K562 (cell line): Measurements from ENCODE around the gene TMEM88. TPM values are rescaled to one million over a fixed set of nuclear protein-coding genes. Genes with fewer than 3 reads are reported as not detected.

Experiments
- DPF2 ChIP-seq: fragments of 450-650 bp; IDR thresholded peaks from 2 replicates; pipeline ENCODE4 v1.6.1; 2016
- EWSR1 ChIP-seq: fragments of 450-650 bp; IDR thresholded peaks from 2 replicates; pipeline ENCODE4 v1.6.1; 2018; ENCODE audit warnings: borderline replicate concordance, mild to moderate bottlenecking, low read depth, moderate library complexity; ENCODE audit not compliant: partially characterized antibody
- HNRNPLL ChIP-seq: fragments of 200-400 bp; formaldehyde crosslinking; IDR thresholded peaks from 2 replicates; pipeline ENCODE4 v1.6.1; 2017; ENCODE audit warnings: low read length, low read depth, mild to moderate bottlenecking; ENCODE audit not compliant: poor library complexity, severe bottlenecking
- MEF2D ChIP-seq: conservative IDR thresholded peaks from 2 replicates; pipeline ENCODE4 v1.6.1; 2016; ENCODE audit warnings: low read depth, missing genetic modification characterization, missing compliant biosample characterization
- PML ChIP-seq: IDR thresholded peaks from 2 replicates; pipeline ENCODE4 v1.6.1; 2012; ENCODE audit warnings: low read length, inconsistent platforms
- POLR2H ChIP-seq: IDR thresholded peaks from 2 replicates; pipeline ENCODE4 v1.6.1; 2016; ENCODE audit warnings: missing genetic modification characterization, low read depth, mild to moderate bottlenecking, control low read depth, missing compliant biosample characterization, moderate library complexity
- POU5F1 ChIP-seq: fragments of 150-350 bp; IDR thresholded peaks from 2 replicates; pipeline ENCODE4 v1.6.1; 2014; ENCODE audit warnings: borderline replicate concordance, low read length, low read depth, mild to moderate bottlenecking; ENCODE audit not compliant: partially characterized antibody
- RBBP5 ChIP-seq: fragments of 200-600 bp; sonication (generic); IDR thresholded peaks from 2 replicates; pipeline ENCODE4 v1.6.1; 2012; ENCODE audit warnings: borderline replicate concordance, mild to moderate bottlenecking, low read length, control low read depth, inconsistent platforms; ENCODE audit not compliant: insufficient read depth, poor library complexity, severe bottlenecking
- RBM15 ChIP-seq: fragments of 200-400 bp; formaldehyde crosslinking; IDR thresholded peaks from 2 replicates; pipeline ENCODE4 v1.6.1; 2018; ENCODE audit warnings: mild to moderate bottlenecking, low read length, moderate library complexity; ENCODE audit not compliant: insufficient read depth
- SRF ChIP-seq, 2 experiments: fragments of 250-450, 450-650 bp in 1 of 2; sonication (Bioruptor Pico) in 1 of 2; sonication (generic) in 1 of 2; formaldehyde crosslinking; IDR thresholded peaks; 2 replicates each; pipeline versions ENCODE4 v1.5.0 to v1.5.1; 2020 to 2022; ENCODE audit warnings: mild to moderate bottlenecking in 1 of 2, missing genetic modification reagents in 1 of 2
- TAL1 ChIP-seq: fragments of 450-650 bp; IDR thresholded peaks from 2 replicates; pipeline ENCODE4 v1.6.1; 2016; ENCODE audit warnings: mild to moderate bottlenecking
- ZNF224 ChIP-seq: sonication (generic); formaldehyde crosslinking; IDR thresholded peaks from 2 replicates; pipeline ENCODE4 v1.8.0; 2022; ENCODE audit warnings: mild to moderate bottlenecking, missing genetic modification reagents
- ZNF354B ChIP-seq: fragments of 250-450 bp; sonication (Bioruptor Pico); IDR thresholded peaks from 2 replicates; pipeline ENCODE4 v1.4.0; 2020
- ZNF707 ChIP-seq: fragments of 250-450 bp; sonication (Bioruptor Pico); conservative IDR thresholded peaks from 2 replicates; pipeline ENCODE4 v1.8.0; 2022; ENCODE audit warnings: inconsistent platforms, mild to moderate bottlenecking, moderate library complexity
- ZNF717 ChIP-seq: fragments of 250-450 bp; sonication (Bioruptor Pico); IDR thresholded peaks from 2 replicates; pipeline ENCODE4 v1.5.0; 2021
- ZSCAN32 ChIP-seq: fragments of 450-650 bp; formaldehyde crosslinking; IDR thresholded peaks from 2 replicates; pipeline ENCODE4 v1.4.0; 2020; ENCODE audit warnings: mild to moderate bottlenecking, moderate library complexity
- polyA plus RNA-seq, 8 experiments: library from polyadenylated mRNA; depleted of rRNA in 4 of 8; stranded (reverse) in 5 of 8; unstranded in 3 of 8; fragments of >200 nt; fragmentation: Nextera tagmentation in 2 of 8; fragmentation: Illumina TruSeq in 1 of 8; extraction: Ambion mirVana in 2 of 8; extraction: Trizol in 1 of 8; gene quantifications; 2 replicates each; pipeline versions ENCODE4 v1.2.1 to v1.2.3, GENCODE V29; 2011 to 2014; ENCODE audit warnings: inconsistent platforms in 1 of 8, missing spikeins in 1 of 8
- total RNA-seq, 7 experiments: library from RNA; depleted of rRNA in 6 of 7; stranded (reverse); fragments of >200 nt in 6 of 7; fragmentation: Illumina TruSeq in 2 of 7; extraction: Trizol in 2 of 7; gene quantifications; 2 replicates each; pipeline versions ENCODE4 v1.2.1 to v1.2.3, GENCODE V29; 2011 to 2021; ENCODE audit warnings: low replicate concordance in 1 of 7
- TF ChIP-seq, protein P1 (sequence below): fragments of 450-650 bp; IDR thresholded peaks from 2 replicates; pipeline ENCODE4 v1.6.1; 2016; ENCODE audit warnings: mild to moderate bottlenecking
- TF ChIP-seq, protein P2 (sequence below): fragments of 450-650 bp; IDR thresholded peaks from 2 replicates; pipeline ENCODE4 v1.6.1; 2018; ENCODE audit warnings: mild to moderate bottlenecking, low read depth; ENCODE audit not compliant: partially characterized antibody
- TF ChIP-seq, protein P3 (sequence below): conservative IDR thresholded peaks from 2 replicates; pipeline ENCODE4 v1.6.1; 2011; ENCODE audit warnings: low read depth, mild to moderate bottlenecking, low read length; ENCODE audit not compliant: control insufficient read depth
- TF ChIP-seq, protein P4 (sequence below): fragments of 450-650 bp; formaldehyde crosslinking; IDR thresholded peaks from 2 replicates; pipeline ENCODE4 v1.4.0; 2020; ENCODE audit warnings: mild to moderate bottlenecking

TMEM88 gene
- total and polyA plus RNA-seq, 9 of the 15 experiments (the other 6 are each of a cell fraction or from before 2014, with no cell fraction given) = 0.10 to 1.4 (median 0.36) TPM; not detected in 3

DNA sequence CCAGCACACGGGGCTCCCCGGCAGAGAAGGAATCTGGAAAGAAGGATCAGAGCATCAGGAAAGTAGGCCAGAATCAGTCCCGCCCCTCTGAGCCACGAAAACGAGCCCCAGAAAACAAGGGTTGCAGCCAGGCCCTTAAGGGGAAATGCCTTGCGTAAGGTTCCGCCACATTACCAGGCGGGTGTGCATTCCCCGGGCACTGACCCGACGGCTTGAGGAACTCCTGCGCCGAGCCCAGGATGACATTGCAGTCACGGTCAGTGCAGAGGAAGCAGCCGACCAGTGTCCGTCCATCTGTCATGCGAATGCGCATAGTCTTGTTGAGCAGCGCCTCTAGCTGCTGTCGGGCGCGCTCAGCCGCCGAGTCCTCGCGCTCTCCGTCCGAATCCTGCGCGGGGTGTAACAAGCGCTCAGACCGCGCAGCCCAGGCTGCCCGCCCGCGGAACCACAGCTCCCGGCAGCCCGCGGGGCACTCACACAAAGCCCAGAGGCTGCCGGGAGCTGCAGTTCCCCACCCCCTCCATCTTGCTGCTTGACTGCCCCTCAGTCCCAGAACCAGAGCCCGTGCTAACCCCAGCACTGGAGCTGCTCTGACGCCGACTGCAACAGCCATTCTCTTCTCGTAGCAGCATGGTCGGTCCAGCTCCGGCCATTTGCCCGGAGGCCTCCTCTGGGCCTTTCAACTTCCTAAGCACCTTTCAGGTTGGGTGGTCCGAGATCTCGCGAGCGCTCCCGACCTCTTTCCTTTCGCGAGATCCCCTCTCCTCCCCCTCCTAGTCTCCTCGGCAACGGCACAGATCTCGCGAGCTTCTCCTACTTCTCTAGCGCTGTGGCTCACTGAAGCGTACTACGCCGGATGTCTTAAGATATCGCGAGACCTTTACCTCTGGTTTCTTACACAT, 2.2 kb downstream of the TMEM88 start, which contains the start of gene NAA38 (continued):
- TF ChIP-seq RBM15 (no peak), POU5F1 (peak; percentile 68), POLR2H (no peak; the same call in 1 of the 2 replicates), PML (no peak; the same call in 1 of the 2 replicates), ZNF224 (no peak), ZNF354B (CRISPR knock-in tag) (no peak), DPF2 (peak; percentile 48; the same call in 1 of the 2 replicates), TAL1 (no peak), SRF (CRISPR knock-in tag; IDR thresholded peaks at IDR 0.05) (no peak; a peak in 1 of 4 replicates), ZSCAN32 (CRISPR knock-in tag) (no peak), ZNF707 (CRISPR knock-in tag) (no peak), HNRNPLL (peak; percentile 83), RBBP5 (no peak), ZNF717 (CRISPR knock-in tag) (no peak), MEF2D (no peak), EWSR1 (no peak)
- TF ChIP-seq, protein P1, sequence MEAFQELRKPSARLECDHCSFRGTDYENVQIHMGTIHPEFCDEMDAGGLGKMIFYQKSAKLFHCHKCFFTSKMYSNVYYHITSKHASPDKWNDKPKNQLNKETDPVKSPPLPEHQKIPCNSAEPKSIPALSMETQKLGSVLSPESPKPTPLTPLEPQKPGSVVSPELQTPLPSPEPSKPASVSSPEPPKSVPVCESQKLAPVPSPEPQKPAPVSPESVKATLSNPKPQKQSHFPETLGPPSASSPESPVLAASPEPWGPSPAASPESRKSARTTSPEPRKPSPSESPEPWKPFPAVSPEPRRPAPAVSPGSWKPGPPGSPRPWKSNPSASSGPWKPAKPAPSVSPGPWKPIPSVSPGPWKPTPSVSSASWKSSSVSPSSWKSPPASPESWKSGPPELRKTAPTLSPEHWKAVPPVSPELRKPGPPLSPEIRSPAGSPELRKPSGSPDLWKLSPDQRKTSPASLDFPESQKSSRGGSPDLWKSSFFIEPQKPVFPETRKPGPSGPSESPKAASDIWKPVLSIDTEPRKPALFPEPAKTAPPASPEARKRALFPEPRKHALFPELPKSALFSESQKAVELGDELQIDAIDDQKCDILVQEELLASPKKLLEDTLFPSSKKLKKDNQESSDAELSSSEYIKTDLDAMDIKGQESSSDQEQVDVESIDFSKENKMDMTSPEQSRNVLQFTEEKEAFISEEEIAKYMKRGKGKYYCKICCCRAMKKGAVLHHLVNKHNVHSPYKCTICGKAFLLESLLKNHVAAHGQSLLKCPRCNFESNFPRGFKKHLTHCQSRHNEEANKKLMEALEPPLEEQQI = no peak
- TF ChIP-seq, protein P2, sequence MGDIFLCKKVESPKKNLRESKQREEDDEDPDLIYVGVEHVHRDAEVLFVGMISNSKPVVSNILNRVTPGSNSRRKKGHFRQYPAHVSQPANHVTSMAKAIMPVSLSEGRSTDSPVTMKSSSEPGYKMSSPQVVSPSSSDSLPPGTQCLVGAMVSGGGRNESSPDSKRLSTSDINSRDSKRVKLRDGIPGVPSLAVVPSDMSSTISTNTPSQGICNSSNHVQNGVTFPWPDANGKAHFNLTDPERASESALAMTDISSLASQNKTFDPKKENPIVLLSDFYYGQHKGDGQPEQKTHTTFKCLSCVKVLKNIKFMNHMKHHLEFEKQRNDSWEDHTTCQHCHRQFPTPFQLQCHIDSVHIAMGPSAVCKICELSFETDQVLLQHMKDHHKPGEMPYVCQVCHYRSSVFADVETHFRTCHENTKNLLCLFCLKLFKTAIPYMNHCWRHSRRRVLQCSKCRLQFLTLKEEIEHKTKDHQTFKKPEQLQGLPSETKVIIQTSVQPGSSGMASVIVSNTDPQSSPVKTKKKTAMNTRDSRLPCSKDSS = no peak
- TF ChIP-seq, protein P3, sequence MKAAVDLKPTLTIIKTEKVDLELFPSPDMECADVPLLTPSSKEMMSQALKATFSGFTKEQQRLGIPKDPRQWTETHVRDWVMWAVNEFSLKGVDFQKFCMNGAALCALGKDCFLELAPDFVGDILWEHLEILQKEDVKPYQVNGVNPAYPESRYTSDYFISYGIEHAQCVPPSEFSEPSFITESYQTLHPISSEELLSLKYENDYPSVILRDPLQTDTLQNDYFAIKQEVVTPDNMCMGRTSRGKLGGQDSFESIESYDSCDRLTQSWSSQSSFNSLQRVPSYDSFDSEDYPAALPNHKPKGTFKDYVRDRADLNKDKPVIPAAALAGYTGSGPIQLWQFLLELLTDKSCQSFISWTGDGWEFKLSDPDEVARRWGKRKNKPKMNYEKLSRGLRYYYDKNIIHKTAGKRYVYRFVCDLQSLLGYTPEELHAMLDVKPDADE = peak; percentile 95
- TF ChIP-seq, protein P4, sequence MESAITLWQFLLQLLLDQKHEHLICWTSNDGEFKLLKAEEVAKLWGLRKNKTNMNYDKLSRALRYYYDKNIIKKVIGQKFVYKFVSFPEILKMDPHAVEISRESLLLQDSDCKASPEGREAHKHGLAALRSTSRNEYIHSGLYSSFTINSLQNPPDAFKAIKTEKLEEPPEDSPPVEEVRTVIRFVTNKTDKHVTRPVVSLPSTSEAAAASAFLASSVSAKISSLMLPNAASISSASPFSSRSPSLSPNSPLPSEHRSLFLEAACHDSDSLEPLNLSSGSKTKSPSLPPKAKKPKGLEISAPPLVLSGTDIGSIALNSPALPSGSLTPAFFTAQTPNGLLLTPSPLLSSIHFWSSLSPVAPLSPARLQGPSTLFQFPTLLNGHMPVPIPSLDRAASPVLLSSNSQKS (CRISPR knock-in tag) = no peak
